SK-N-SH treated with all-trans-retinoic acid at 6 μM for 48 hours (cell line): Measurements from ENCODE around the gene SNRPA1.

Experiments
- ATAC-seq: fragments of 200-7000 bp; cut with Tn5 transposase; 3 replicates; pipeline ENCODE4 v1.9.1; 2020; ENCODE audit warnings: mild to moderate bottlenecking, moderate library complexity
- ARNTL ChIP-seq: fragments of 450-650 bp; formaldehyde crosslinking; IDR thresholded peaks from 2 replicates; pipeline ENCODE4 v1.5.0; 2020; ENCODE audit warnings: low read depth, mild to moderate bottlenecking, moderate library complexity, borderline replicate concordance
- BACH2 ChIP-seq: fragments of 250-450 bp; sonication (Bioruptor Pico); IDR thresholded peaks from 2 replicates; pipeline ENCODE4 v1.9.0; 2021; ENCODE audit warnings: mild to moderate bottlenecking, borderline replicate concordance
- CREB5 ChIP-seq: fragments of 250-450 bp; sonication (Bioruptor Pico); IDR thresholded peaks from 2 replicates; pipeline ENCODE4 v1.5.1; 2020; ENCODE audit warnings: low read depth, mild to moderate bottlenecking, moderate library complexity
- CSDC2 ChIP-seq: fragments of 250-450 bp; sonication (Bioruptor Pico); IDR thresholded peaks from 2 replicates; pipeline ENCODE4 v1.5.0; 2020; ENCODE audit warnings: mild to moderate bottlenecking, moderate library complexity
- CSRNP3 ChIP-seq: fragments of 250-450 bp; sonication (Bioruptor Pico); IDR thresholded peaks from 2 replicates; pipeline ENCODE4 v1.5.1; 2021; ENCODE audit warnings: mild to moderate bottlenecking, moderate library complexity
- ESRRG ChIP-seq: fragments of 250-450 bp; sonication (Bioruptor Pico); IDR thresholded peaks from 2 replicates; pipeline ENCODE4 v1.6.1; 2021; ENCODE audit warnings: mild to moderate bottlenecking
- GLIS3 ChIP-seq: fragments of 250-450 bp; sonication (Bioruptor Pico); IDR thresholded peaks from 2 replicates; pipeline ENCODE4 v1.5.0; 2020; ENCODE audit warnings: mild to moderate bottlenecking, moderate library complexity
- ISL1 ChIP-seq: fragments of 250-450 bp; sonication (Bioruptor Pico); IDR thresholded peaks from 2 replicates; pipeline ENCODE4 v2.1.2; 2022; ENCODE audit warnings: mild to moderate bottlenecking, moderate library complexity
- OSR1 ChIP-seq: fragments of 250-450 bp; sonication (Bioruptor Pico); IDR thresholded peaks from 2 replicates; pipeline ENCODE4 v1.8.0; 2022; ENCODE audit warnings: moderate library complexity, mild to moderate bottlenecking, inconsistent platforms
- PATZ1 ChIP-seq: fragments of 250-450 bp; sonication (Bioruptor Pico); IDR thresholded peaks from 2 replicates; pipeline ENCODE4 v1.8.0; 2020; ENCODE audit warnings: mild to moderate bottlenecking, moderate library complexity, borderline replicate concordance
- RARB ChIP-seq: fragments of 250-450 bp; sonication (Bioruptor Pico); IDR thresholded peaks from 2 replicates; pipeline ENCODE4 v1.8.0; 2021; ENCODE audit warnings: mild to moderate bottlenecking, moderate library complexity
- SNAI2 ChIP-seq: fragments of 250-450 bp; sonication (Bioruptor Pico); IDR thresholded peaks from 2 replicates; pipeline ENCODE4 v1.5.0; 2020; ENCODE audit warnings: mild to moderate bottlenecking, moderate library complexity
- TCF4 ChIP-seq: fragments of 250-450 bp; sonication (Bioruptor Pico); IDR thresholded peaks from 2 replicates; pipeline ENCODE4 v1.8.0; 2021; ENCODE audit warnings: mild to moderate bottlenecking, moderate library complexity, borderline replicate concordance
- TOX ChIP-seq: fragments of 250-450 bp; sonication (Bioruptor Pico); IDR thresholded peaks from 2 replicates; pipeline ENCODE4 v1.8.0; 2021; ENCODE audit warnings: mild to moderate bottlenecking, moderate library complexity, borderline replicate concordance
- TSHZ2 ChIP-seq: fragments of 250-450 bp; sonication (Bioruptor Pico); IDR thresholded peaks from 2 replicates; pipeline ENCODE4 v1.5.0; 2020; ENCODE audit warnings: mild to moderate bottlenecking, moderate library complexity
- ZFP3 ChIP-seq: fragments of 250-450 bp; sonication (Bioruptor Pico); IDR thresholded peaks from 2 replicates; pipeline ENCODE4 v1.5.0; 2020; ENCODE audit warnings: mild to moderate bottlenecking, moderate library complexity
- ZFP30 ChIP-seq: fragments of 450-650 bp; formaldehyde crosslinking; IDR thresholded peaks from 2 replicates; pipeline ENCODE4 v1.5.0; 2022; ENCODE audit warnings: mild to moderate bottlenecking, moderate library complexity
- ZNF565 ChIP-seq: fragments of 450-650 bp; formaldehyde crosslinking; conservative IDR thresholded peaks from 2 replicates; pipeline ENCODE4 v1.5.0; 2020; ENCODE audit warnings: low read depth, mild to moderate bottlenecking, moderate library complexity
- ZNF70 ChIP-seq: fragments of 450-650 bp; formaldehyde crosslinking; IDR thresholded peaks from 2 replicates; pipeline ENCODE4 v1.5.0; 2020; ENCODE audit warnings: mild to moderate bottlenecking, moderate library complexity
- ZNF8 ChIP-seq: fragments of 450-650 bp; formaldehyde crosslinking; IDR thresholded peaks from 2 replicates; pipeline ENCODE4 v1.5.0; 2020; ENCODE audit warnings: mild to moderate bottlenecking, moderate library complexity
- TF ChIP-seq, protein P1 (sequence below): fragments of 250-450 bp; sonication (Bioruptor Pico); IDR thresholded peaks from 2 replicates; pipeline ENCODE4 v1.8.0; 2021; ENCODE audit warnings: low read depth, mild to moderate bottlenecking, moderate library complexity, borderline replicate concordance

SNRPA1 gene

DNA sequence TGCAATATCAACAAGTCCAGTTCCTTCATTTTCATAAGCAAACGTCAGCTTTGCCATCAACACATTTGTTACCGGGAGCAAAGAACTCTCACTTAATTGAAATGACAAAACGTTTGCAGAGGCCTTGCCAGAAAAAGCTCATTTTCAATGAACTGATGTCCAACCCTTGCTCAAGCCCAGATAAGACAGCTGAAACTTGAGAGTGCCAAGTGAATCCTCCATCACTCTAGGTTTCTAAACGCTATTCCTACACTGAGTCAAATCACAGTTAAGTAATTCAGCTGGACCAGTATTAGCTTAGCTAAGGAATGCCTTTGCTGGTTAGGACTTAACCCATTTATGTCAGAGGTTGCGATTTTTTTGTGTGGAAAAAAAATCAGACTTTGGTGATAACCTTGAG lies 54.7 kb downstream of the SNRPA1 start:
- no peak for TF ChIP-seq RARB (CRISPR knock-in tag)
- TF ChIP-seq CREB5 (CRISPR knock-in tag), result no peak
- no peak for TF ChIP-seq ESRRG
- TF ChIP-seq PATZ1, result no peak
- TF ChIP-seq ZNF565 (CRISPR knock-in tag), result no peak
- no peak for TF ChIP-seq ARNTL (CRISPR knock-in tag)
- TF ChIP-seq TSHZ2 (CRISPR knock-in tag), result no peak
- no peak for TF ChIP-seq BACH2 (CRISPR knock-in tag)
- TF ChIP-seq ZFP30 (CRISPR knock-in tag), result no peak
- ATAC-seq, result no peak

- ATAC-seq, result no peak
- TF ChIP-seq TCF4 (CRISPR knock-in tag), result no peak
- TF ChIP-seq CSRNP3 (CRISPR knock-in tag), result no peak
- no peak for TF ChIP-seq OSR1 (CRISPR knock-in tag)
- TF ChIP-seq TSHZ2 (CRISPR knock-in tag), result no peak
- no peak for TF ChIP-seq CSDC2 (CRISPR knock-in tag)
- TF ChIP-seq GLIS3 (CRISPR knock-in tag), result no peak
- no peak for TF ChIP-seq ZFP30 (CRISPR knock-in tag)
- no peak for TF ChIP-seq TOX
- TF ChIP-seq ZNF565 (CRISPR knock-in tag), result no peak
- no peak for TF ChIP-seq ISL1 (CRISPR knock-in tag)
- TF ChIP-seq SNAI2 (CRISPR knock-in tag), result no peak
- no peak for TF ChIP-seq BACH2 (CRISPR knock-in tag)
- TF ChIP-seq ZNF8, result no peak
Observed at GRCh38 chr15:101239724-101240136, 55.3 kb downstream of the SNRPA1 start.

DNA sequence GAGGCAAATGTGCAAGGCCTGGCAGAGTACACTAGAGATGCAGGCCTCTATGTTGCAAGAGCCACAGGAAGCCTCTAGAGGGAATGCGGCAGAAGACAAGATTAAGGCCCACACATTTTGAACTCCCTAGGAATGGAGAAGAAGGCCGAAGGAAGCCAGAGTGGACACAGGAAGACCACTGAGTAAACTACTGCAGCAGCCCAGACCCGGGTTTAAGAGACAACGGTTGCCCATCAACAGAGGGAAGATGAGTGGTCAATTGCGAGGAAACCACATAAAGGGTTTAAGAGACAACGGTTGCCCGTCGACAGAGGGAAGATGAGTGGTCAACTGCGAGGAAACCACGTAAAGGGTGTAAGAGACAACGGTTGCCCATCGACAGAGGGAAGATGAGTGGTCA lies 57.8 kb downstream of the SNRPA1 start:
- ATAC-seq, result no peak
- TF ChIP-seq BACH2 (CRISPR knock-in tag), result no peak
- no peak for TF ChIP-seq ESRRG
- no peak for TF ChIP-seq ZNF70 (CRISPR knock-in tag)
- no peak for TF ChIP-seq CSDC2 (CRISPR knock-in tag)
- TF ChIP-seq, protein P1, sequence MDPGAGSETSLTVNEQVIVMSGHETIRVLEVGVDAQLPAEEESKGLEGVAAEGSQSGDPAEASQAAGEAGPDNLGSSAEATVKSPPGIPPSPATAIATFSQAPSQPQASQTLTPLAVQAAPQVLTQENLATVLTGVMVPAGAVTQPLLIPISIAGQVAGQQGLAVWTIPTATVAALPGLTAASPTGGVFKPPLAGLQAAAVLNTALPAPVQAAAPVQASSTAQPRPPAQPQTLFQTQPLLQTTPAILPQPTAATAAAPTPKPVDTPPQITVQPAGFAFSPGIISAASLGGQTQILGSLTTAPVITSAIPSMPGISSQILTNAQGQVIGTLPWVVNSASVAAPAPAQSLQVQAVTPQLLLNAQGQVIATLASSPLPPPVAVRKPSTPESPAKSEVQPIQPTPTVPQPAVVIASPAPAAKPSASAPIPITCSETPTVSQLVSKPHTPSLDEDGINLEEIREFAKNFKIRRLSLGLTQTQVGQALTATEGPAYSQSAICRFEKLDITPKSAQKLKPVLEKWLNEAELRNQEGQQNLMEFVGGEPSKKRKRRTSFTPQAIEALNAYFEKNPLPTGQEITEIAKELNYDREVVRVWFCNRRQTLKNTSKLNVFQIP (CRISPR knock-in tag), result no peak
- TF ChIP-seq ZFP3 (CRISPR knock-in tag), result no peak
- TF ChIP-seq ZNF565 (CRISPR knock-in tag), result no peak
- no peak for TF ChIP-seq CSRNP3 (CRISPR knock-in tag)
- no peak for TF ChIP-seq TCF4 (CRISPR knock-in tag)
- no peak for TF ChIP-seq SNAI2 (CRISPR knock-in tag)
- TF ChIP-seq RARB (CRISPR knock-in tag), result no peak
- no peak for TF ChIP-seq TOX
- no peak for TF ChIP-seq ZFP30 (CRISPR knock-in tag)
